ENCODE data around the gene PRR5L. TPM values are rescaled to one million over a fixed set of nuclear protein-coding genes. Genes with fewer than 3 reads are reported as not detected.

Gene PRR5L
- total and polyA plus RNA-seq, 2 experiments from 2014 or later: 3.1 to 8.9 TPM

DNA sequence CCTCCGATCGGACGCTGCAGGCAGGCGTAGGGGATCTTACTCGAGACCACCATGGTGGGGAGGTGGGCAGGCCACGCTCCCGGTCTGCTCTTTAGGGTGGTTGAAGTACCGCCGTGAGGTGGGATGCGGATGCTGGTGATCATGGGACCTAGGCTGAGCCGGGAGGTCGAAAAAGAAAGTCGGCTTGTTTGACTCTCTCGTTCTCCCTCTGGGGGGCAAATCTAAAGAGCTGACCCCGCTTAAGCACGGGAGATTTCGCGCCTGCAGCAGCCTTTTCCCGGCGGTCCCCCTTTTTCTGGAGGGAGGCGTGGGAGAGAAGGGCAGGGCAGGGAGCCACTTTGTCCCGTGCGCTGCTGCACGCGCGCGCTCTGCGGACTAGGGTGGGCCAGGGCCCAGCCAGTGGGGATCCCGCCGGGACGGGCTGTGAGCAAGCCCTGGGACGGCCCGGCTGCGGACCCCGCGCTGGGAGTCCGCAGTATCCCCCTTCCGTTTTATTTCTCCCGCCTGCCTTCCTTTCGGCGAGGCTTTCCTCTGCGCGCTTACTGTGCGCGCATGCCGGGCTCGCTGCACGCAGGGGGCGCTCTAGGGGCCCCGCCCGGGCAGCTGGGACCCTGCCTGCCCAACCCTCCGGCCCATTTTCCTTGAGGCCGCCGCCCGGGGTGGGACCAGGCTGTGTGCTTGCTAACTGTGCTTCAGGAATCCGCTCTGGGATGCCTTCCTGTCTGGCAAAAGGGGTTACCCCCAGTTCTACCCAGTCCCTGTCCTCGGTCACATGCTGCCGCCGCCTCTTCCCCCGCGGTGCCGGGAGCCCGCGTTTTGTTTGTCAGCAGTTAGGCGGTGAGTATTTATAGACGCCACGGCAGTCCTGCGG, 81.0 kb downstream of the PRR5L start:
- peaks cover 13% of the 10 kb centered on the region; the same call in 2 of the 3 replicates for H3K4me1 Mint-ChIP-seq
- Histone ChIP-seq H3F3A (replicated peaks; ENCODE audit: low read depth) (no peaks in the 10 kb centered on the region), H3K27me3 (ENCODE audit: insufficient read depth) (peaks cover 57% of the 10 kb centered on the region), H3K27ac (ENCODE audit: low read depth) (no peak overlapping the region), H3K9me2 (ENCODE audit: insufficient read depth) (no peaks in the 10 kb centered on the region), H3K36me3 (ENCODE audit: insufficient read depth) (no peaks in the 10 kb centered on the region), H3K4me2 (peak overlapping the region; percentile 78), H3K79me2 (replicated peaks; ENCODE audit: insufficient read depth) (no peaks in the 10 kb centered on the region), H3K4me3 (peak overlapping the region; percentile 59), H3K4me1 (ENCODE audit: insufficient read depth) (peaks cover 14% of the 10 kb centered on the region), H2AFZ (peak overlapping the region; percentile 54), H4K20me1 (replicated peaks; ENCODE audit: insufficient read depth) (no peaks in the 10 kb centered on the region)
- DNase-seq (ENCODE audit: low spot score) (peak; percentile 87), ATAC-seq (peak; percentile 91)
- TF ChIP-seq ZNF331 (CRISPR knock-in tag; IDR thresholded peaks at IDR 0.05; ENCODE audit: low read depth): no peak
- TF ChIP-seq, protein P1, sequence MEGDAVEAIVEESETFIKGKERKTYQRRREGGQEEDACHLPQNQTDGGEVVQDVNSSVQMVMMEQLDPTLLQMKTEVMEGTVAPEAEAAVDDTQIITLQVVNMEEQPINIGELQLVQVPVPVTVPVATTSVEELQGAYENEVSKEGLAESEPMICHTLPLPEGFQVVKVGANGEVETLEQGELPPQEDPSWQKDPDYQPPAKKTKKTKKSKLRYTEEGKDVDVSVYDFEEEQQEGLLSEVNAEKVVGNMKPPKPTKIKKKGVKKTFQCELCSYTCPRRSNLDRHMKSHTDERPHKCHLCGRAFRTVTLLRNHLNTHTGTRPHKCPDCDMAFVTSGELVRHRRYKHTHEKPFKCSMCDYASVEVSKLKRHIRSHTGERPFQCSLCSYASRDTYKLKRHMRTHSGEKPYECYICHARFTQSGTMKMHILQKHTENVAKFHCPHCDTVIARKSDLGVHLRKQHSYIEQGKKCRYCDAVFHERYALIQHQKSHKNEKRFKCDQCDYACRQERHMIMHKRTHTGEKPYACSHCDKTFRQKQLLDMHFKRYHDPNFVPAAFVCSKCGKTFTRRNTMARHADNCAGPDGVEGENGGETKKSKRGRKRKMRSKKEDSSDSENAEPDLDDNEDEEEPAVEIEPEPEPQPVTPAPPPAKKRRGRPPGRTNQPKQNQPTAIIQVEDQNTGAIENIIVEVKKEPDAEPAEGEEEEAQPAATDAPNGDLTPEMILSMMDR (conservative IDR thresholded peaks at IDR 0.05; ENCODE audit: low read depth in 2 of 2): peak; percentile 52 to 67
- no peak for TF ChIP-seq CREB1 (CRISPR knock-in tag; IDR thresholded peaks at IDR 0.05; ENCODE audit: low read depth)
- TF ChIP-seq EZH2 (IDR thresholded peaks at IDR 0.05; ENCODE audit: low read depth, unreplicated experiment): peak; percentile 17
- TF ChIP-seq, protein P2, sequence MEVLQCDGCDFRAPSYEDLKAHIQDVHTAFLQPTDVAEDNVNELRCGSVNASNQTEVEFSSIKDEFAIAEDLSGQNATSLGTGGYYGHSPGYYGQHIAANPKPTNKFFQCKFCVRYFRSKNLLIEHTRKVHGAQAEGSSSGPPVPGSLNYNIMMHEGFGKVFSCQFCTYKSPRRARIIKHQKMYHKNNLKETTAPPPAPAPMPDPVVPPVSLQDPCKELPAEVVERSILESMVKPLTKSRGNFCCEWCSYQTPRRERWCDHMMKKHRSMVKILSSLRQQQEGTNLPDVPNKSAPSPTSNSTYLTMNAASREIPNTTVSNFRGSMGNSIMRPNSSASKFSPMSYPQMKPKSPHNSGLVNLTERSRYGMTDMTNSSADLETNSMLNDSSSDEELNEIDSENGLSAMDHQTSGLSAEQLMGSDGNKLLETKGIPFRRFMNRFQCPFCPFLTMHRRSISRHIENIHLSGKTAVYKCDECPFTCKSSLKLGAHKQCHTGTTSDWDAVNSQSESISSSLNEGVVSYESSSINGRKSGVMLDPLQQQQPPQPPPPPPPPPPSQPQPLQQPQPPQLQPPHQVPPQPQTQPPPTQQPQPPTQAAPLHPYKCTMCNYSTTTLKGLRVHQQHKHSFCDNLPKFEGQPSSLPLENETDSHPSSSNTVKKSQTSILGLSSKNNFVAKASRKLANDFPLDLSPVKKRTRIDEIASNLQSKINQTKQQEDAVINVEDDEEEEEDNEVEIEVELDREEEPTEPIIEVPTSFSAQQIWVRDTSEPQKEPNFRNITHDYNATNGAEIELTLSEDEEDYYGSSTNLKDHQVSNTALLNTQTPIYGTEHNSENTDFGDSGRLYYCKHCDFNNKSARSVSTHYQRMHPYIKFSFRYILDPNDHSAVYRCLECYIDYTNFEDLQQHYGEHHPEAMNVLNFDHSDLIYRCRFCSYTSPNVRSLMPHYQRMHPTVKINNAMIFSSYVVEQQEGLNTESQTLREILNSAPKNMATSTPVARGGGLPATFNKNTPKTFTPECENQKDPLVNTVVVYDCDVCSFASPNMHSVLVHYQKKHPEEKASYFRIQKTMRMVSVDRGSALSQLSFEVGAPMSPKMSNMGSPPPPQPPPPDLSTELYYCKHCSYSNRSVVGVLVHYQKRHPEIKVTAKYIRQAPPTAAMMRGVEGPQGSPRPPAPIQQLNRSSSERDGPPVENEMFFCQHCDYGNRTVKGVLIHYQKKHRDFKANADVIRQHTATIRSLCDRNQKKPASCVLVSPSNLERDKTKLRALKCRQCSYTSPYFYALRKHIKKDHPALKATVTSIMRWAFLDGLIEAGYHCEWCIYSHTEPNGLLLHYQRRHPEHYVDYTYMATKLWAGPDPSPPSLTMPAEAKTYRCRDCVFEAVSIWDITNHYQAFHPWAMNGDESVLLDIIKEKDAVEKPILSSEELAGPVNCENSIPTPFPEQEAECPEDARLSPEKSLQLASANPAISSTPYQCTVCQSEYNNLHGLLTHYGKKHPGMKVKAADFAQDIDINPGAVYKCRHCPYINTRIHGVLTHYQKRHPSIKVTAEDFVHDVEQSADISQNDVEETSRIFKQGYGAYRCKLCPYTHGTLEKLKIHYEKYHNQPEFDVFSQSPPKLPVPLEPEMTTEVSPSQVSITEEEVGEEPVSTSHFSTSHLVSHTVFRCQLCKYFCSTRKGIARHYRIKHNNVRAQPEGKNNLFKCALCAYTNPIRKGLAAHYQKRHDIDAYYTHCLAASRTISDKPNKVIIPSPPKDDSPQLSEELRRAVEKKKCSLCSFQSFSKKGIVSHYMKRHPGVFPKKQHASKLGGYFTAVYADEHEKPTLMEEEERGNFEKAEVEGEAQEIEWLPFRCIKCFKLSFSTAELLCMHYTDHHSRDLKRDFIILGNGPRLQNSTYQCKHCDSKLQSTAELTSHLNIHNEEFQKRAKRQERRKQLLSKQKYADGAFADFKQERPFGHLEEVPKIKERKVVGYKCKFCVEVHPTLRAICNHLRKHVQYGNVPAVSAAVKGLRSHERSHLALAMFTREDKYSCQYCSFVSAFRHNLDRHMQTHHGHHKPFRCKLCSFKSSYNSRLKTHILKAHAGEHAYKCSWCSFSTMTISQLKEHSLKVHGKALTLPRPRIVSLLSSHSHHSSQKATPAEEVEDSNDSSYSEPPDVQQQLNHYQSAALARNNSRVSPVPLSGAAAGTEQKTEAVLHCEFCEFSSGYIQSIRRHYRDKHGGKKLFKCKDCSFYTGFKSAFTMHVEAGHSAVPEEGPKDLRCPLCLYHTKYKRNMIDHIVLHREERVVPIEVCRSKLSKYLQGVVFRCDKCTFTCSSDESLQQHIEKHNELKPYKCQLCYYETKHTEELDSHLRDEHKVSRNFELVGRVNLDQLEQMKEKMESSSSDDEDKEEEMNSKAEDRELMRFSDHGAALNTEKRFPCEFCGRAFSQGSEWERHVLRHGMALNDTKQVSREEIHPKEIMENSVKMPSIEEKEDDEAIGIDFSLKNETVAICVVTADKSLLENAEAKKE (CRISPR knock-in tag; IDR thresholded peaks at IDR 0.05): no peak
- peaks cover 5% of the 10 kb centered on the region; the same call in 1 of the 3 replicates for H3K9me3 Mint-ChIP-seq
- H3K36me3 Mint-ChIP-seq (ENCODE audit: low read depth): no peaks in the 10 kb centered on the region
- peak overlapping the region; percentile 95 for H3K4me3 Mint-ChIP-seq
- peaks cover 30% of the 10 kb centered on the region for H3K27me3 Mint-ChIP-seq (ENCODE audit: insufficient read depth, low read depth, poor library complexity)
- no peak overlapping the region for H3K27ac Mint-ChIP-seq

Data from GM23338 (cell line).